B cell (primary cell): ENCODE measurements around the gene SLIT3. TPM values are rescaled to one million over a fixed set of nuclear protein-coding genes. Genes with fewer than 3 reads are reported as not detected.

Experiments used
- ATAC-seq: fragments of 200-7000 bp; cut with Tn5 transposase; one replicate; pipeline ENCODE4 v1.10.0; 2021; ENCODE audit warnings: low read depth, mild to moderate bottlenecking, moderate number of reproducible peaks, moderate library complexity
- CTCF ChIA-PET: fragments of 350-600 bp; sonication (Branson Sonifier 250); formaldehyde crosslinking; loops from one replicate; lab custom pipeline; 2021; ENCODE audit warnings: antibody characterized with exemption, inconsistent platforms; lab: Charles Lee
- POLR2A ChIA-PET: fragments of 350-600 bp; sonication (Branson Sonifier 250); formaldehyde crosslinking; loops from one replicate; lab custom pipeline; 2021; ENCODE audit warnings: antibody characterized with exemption; lab: Charles Lee
- DNase-seq: peaks from one replicate; pipeline ENCODE4 v3.0.0; 2013
- H2AFZ ChIP-seq: 2 replicates; pipeline ENCODE4 v1.6.1; 2012; ENCODE audit warnings: mild to moderate bottlenecking, low read depth, low read length; ENCODE audit not compliant: insufficient read depth, poor library complexity, severe bottlenecking
- H3K27ac ChIP-seq, 2 donors: 1 replicate in 1 of 2; 2 replicates in 1 of 2; pipeline ENCODE4 v1.5.1; 2012 to 2013; ENCODE audit warnings: low read length in 2 of 2, mild to moderate bottlenecking in 2 of 2, moderate library complexity in 1 of 2
- H3K27me3 ChIP-seq, 4 experiments: fragments of 200-600 bp in 1 of 4; sonication (generic) in 1 of 4; replicated peaks in 1 of 4; 1 replicate in 2 of 4; 2 replicates in 2 of 4; pipeline versions ENCODE4 v1.6.1 to v1.7.0; 2013 to 2016; ENCODE audit warnings: low read length in 3 of 4, mild to moderate bottlenecking in 2 of 4, mixed read lengths in 1 of 4, moderate library complexity in 1 of 4; ENCODE audit not compliant: insufficient read depth in 4 of 4, control insufficient read depth in 3 of 4; ENCODE audit errors: control extremely low read depth in 1 of 4
- H3K36me3 ChIP-seq, 2 experiments: replicated peaks in 1 of 2; 1 replicate in 1 of 2; 2 replicates in 1 of 2; pipeline versions ENCODE4 v1.6.1 to v1.7.1; 2013; ENCODE audit warnings: low read length in 1 of 2; ENCODE audit not compliant: insufficient read depth in 2 of 2, control insufficient read depth in 1 of 2; ENCODE audit errors: control extremely low read depth in 1 of 2, extremely low read depth in 1 of 2
- H3K4me1 ChIP-seq, 2 donors: fragments of 200-600 bp in 1 of 2; sonication (generic) in 1 of 2; 1 replicate in 1 of 2; 2 replicates in 1 of 2; pipeline versions ENCODE4 v1.5.1 to v1.6.1; 2013 to 2017; ENCODE audit warnings: low read length in 2 of 2; ENCODE audit not compliant: control insufficient read depth in 2 of 2, insufficient read depth in 2 of 2
- H3K4me2 ChIP-seq: replicated peaks from 2 replicates; pipeline ENCODE3; 2012; ENCODE audit warnings: mild to moderate bottlenecking, low read depth, low read length; ENCODE audit not compliant: poor library complexity, severe bottlenecking
- H3K4me3 ChIP-seq, 5 experiments: fragments of 200-600 bp in 1 of 5; sonication (generic) in 1 of 5; 1 replicate in 3 of 5; 2 replicates in 2 of 5; pipeline versions ENCODE4 v1.5.1 to v1.7.0; 2011 to 2016; ENCODE audit warnings: low read length in 4 of 5, mild to moderate bottlenecking in 4 of 5, low read depth in 2 of 5, control low read depth in 1 of 5, moderate library complexity in 1 of 5; ENCODE audit not compliant: insufficient read depth in 1 of 5; ENCODE audit errors: control extremely low read depth in 1 of 5, extremely low read depth in 1 of 5
- H3K79me2 ChIP-seq: fragments of 200-600 bp; sonication (generic); one replicate; pipeline ENCODE4 v1.6.0; 2016; ENCODE audit warnings: low read length; ENCODE audit not compliant: control insufficient read depth, insufficient read depth
- H3K9ac ChIP-seq: fragments of 200-600 bp; sonication (generic); 2 replicates; pipeline ENCODE4 v1.6.1; 2017; ENCODE audit warnings: mild to moderate bottlenecking, low read length, moderate library complexity
- H3K9me3 ChIP-seq, 3 donors: one replicate each; pipeline versions ENCODE4 v1.6.1 to v1.7.1; 2013; ENCODE audit warnings: low read length in 2 of 3; ENCODE audit not compliant: control insufficient read depth in 2 of 3, insufficient read depth in 1 of 3; ENCODE audit errors: control extremely low read depth in 1 of 3
- H4K20me1 ChIP-seq: 2 replicates; pipeline ENCODE4 v1.6.0; 2012; ENCODE audit warnings: mild to moderate bottlenecking, low read length; ENCODE audit not compliant: insufficient read depth, control insufficient read depth, poor library complexity, severe bottlenecking
- H3K27ac Mint-ChIP-seq: one replicate; pipeline ENCODE4 v1.8.0; 2021; ENCODE audit warnings: mixed read lengths
- H3K27me3 Mint-ChIP-seq: one replicate; pipeline ENCODE4 v1.8.0; 2021; ENCODE audit warnings: mixed read lengths
- H3K4me1 Mint-ChIP-seq: one replicate; pipeline ENCODE4 v1.8.0; 2021; ENCODE audit warnings: mixed read lengths
- H3K4me3 Mint-ChIP-seq: one replicate; pipeline ENCODE4 v1.8.0; 2021; ENCODE audit warnings: mixed read lengths
- H3K9me3 Mint-ChIP-seq: one replicate; pipeline ENCODE4 v1.8.0; 2022; ENCODE audit warnings: mixed read lengths; ENCODE audit not compliant: insufficient read depth
- CTCF ChIP-seq: fragments of 200-600 bp; IDR thresholded peaks from one replicate; pipeline ENCODE4 v1.8.0; 2022; ENCODE audit warnings: antibody characterized with exemption, mild to moderate bottlenecking
- EZH2 ChIP-seq: IDR thresholded peaks from 2 replicates; pipeline ENCODE4 v1.6.1; 2012; ENCODE audit warnings: borderline replicate concordance, low read depth, mild to moderate bottlenecking, moderate library complexity, low read length; ENCODE audit not compliant: insufficient read depth, poor library complexity, severe bottlenecking
- WGBS: methylation state at CpG from one replicate; pipeline ENCODE4 v1.1.5; 2013; ENCODE audit warnings: missing lambda C conversion rate; ENCODE audit not compliant: insufficient coverage; 5-methylcytosine and 5-hydroxymethylcytosine counted together
- intact Hi-C: fragments of 100-400 bp; cut with micrococcal nuclease; formaldehyde crosslinking; loops from one replicate; pipeline ENCODE4 v1.10.0; 2022
- polyA plus RNA-seq: library from polyadenylated mRNA; depleted of rRNA; stranded (reverse); fragments of >200 nt; gene quantifications from 2 replicates; pipeline ENCODE4 v1.2.3, GENCODE V29; 2012
- total RNA-seq, 2 donors: library from RNA; stranded (reverse); fragments of 120-200 nt in 1 of 2; gene quantifications; 1 replicate in 1 of 2; 2 replicates in 1 of 2; pipeline versions ENCODE4 v1.2.3 to v1.2.4, GENCODE V29; 2013 to 2022

SLIT3 gene
- total and polyA plus RNA-seq, 2 donors (not counting 1 experiment from before 2014, with no cell fraction given) = not detected

- Histone ChIP-seq H3K9me3 (peaks cover 0 to 3% (median 0%) of the 10 kb centered on the region in 3 donors), H3K36me3 (no peaks in the 10 kb centered on the region), H3K4me1 (no peaks in the 10 kb centered on the region), H2AFZ (no peak overlapping the region), H3K4me2 (no peak overlapping the region), H3K27ac (no peak overlapping the region), H4K20me1 (no peaks in the 10 kb centered on the region), H3K9ac (no peak overlapping the region), H3K79me2 (no peaks in the 10 kb centered on the region), H3K27me3 (no peaks in the 10 kb centered on the region), H3K4me3 (no peak overlapping the region)
- no peak for TF ChIP-seq EZH2
- no peak for TF ChIP-seq CTCF
- no peaks in the 10 kb centered on the region for H3K9me3 Mint-ChIP-seq
- intact Hi-C loops = no loop called here
- POLR2A ChIA-PET = interaction anchor here (0.6 kb wide), 1 partner anchor 21 kb away, joined by 4 read pairs; no protein-coding TSS in a partner anchor
- WGBS = 83% methylated on average over 1 of the region's 1 CpG
- CTCF ChIA-PET = no interaction called here
- no peak overlapping the region for H3K4me3 Mint-ChIP-seq
- DNase-seq (no peak), ATAC-seq (no peak)
- no peak overlapping the region for H3K27ac Mint-ChIP-seq
- H3K27me3 Mint-ChIP-seq = no peaks in the 10 kb centered on the region
- no peaks in the 10 kb centered on the region for H3K4me1 Mint-ChIP-seq
Observed at GRCh38 chr5:169132302-169132660, 168.7 kb downstream of the SLIT3 start.

- intact Hi-C loops = no loop called here
- H3K79me2 ChIP-seq = no peaks in the 10 kb centered on the region
- ATAC-seq (no peak), DNase-seq (no peak)
- POLR2A ChIA-PET = no interaction called here
- no peak overlapping the region for H3K4me2 ChIP-seq
- H3K9ac ChIP-seq = no peak overlapping the region
- no peak overlapping the region for H3K27ac Mint-ChIP-seq
- no peak overlapping the region for H3K4me3 ChIP-seq
- no peaks in the 10 kb centered on the region for H3K9me3 Mint-ChIP-seq
- no peaks in the 10 kb centered on the region for H3K4me1 Mint-ChIP-seq
- no peak overlapping the region for H3K4me3 Mint-ChIP-seq
- WGBS = 100% methylated on average over 1 of the region's 4 CpGs
- no peaks in the 10 kb centered on the region for H3K27me3 ChIP-seq
- CTCF ChIA-PET = no interaction called here
- H3K27ac ChIP-seq = no peak overlapping the region
- H3K36me3 ChIP-seq = no peaks in the 10 kb centered on the region
- H2AFZ ChIP-seq = no peak overlapping the region
- no peaks in the 10 kb centered on the region for H3K4me1 ChIP-seq
- no peaks in the 10 kb centered on the region for H4K20me1 ChIP-seq
- no peaks in the 10 kb centered on the region for H3K27me3 Mint-ChIP-seq
- TF ChIP-seq CTCF = no peak
- TF ChIP-seq EZH2 = no peak
- peaks cover 0 to 3% (median 0%) of the 10 kb centered on the region in 3 donors for H3K9me3 ChIP-seq
Observed at GRCh38 chr5:169131616-169132301, 169.2 kb downstream of the SLIT3 start.
